HepG2 (cell line): ENCODE results near the gene HOXD4. TPM values are rescaled to one million over a fixed set of nuclear protein-coding genes. Genes with fewer than 3 reads are reported as not detected.
A peak's percentile ranks its signal among the peaks of the same experiment; 100 is the strongest.

Experiments
- ATAC-seq: fragments of 200-7000 bp; cut with Tn5 transposase; 3 replicates; pipeline ENCODE4 v1.9.1; 2020; ENCODE audit warnings: mild to moderate bottlenecking, moderate library complexity
- BruUV-seq: library from RNA; stranded (reverse); fragments of 400-500 nt; replicated peaks from 2 replicates; lab custom pipeline; 2021; lab: Mats Ljungman, UMichigan
- CTCF ChIA-PET: fragments of 300-600 bp; formaldehyde crosslinking; extraction: SDS; loops from one replicate; lab custom pipeline; 2021; ENCODE audit warnings: low total read pairs, inconsistent platforms, low intra/inter-chr PET ratio; lab: Yijun Ruan, JAX
- POLR2A ChIA-PET: fragments of 350-600 bp; sonication (Branson Sonifier 250); formaldehyde crosslinking; loops from one replicate; lab custom pipeline; 2020; ENCODE audit warnings: antibody characterized with exemption, inconsistent platforms; lab: Yijun Ruan, JAX
- DNase-seq: peaks from one replicate; pipeline ENCODE4 v3.0.0-alpha.2; 2015; ENCODE audit warnings: low spot score
- FAIRE-seq: peaks from 3 replicates; lab custom pipeline; 2011; peaks lifted over from hg19 to GRCh38; lab: Jason Lieb, UNC
- H2AFZ ChIP-seq: one replicate; pipeline ENCODE4 v1.6.1; 2011; ENCODE audit warnings: low read length, inconsistent platforms
- H3K27ac ChIP-seq: fragments of 300-600 bp; 3 replicates; pipeline ENCODE4 v1.8.0; 2011; ENCODE audit warnings: mixed run types, mild to moderate bottlenecking, mixed read lengths, low read length, inconsistent platforms; ENCODE audit not compliant: insufficient read depth; ENCODE audit errors: extremely low read length
- H3K27me3 ChIP-seq, 2 experiments: fragments of 200-600 bp in 1 of 2; 2 replicates in 1 of 2; 3 replicates in 1 of 2; pipeline versions ENCODE4 v1.6.0 to v1.8.0; 2011; ENCODE audit warnings: low read length in 2 of 2, mild to moderate bottlenecking in 2 of 2, moderate library complexity in 2 of 2, inconsistent platforms in 1 of 2; ENCODE audit not compliant: insufficient read depth in 2 of 2, control insufficient read depth in 1 of 2
- H3K36me3 ChIP-seq, 2 experiments: fragments of 200-600 bp in 1 of 2; replicated peaks in 1 of 2; 2 replicates in 1 of 2; 3 replicates in 1 of 2; pipeline versions ENCODE4 v1.5.1 to v1.8.0; 2011; ENCODE audit warnings: low read length in 2 of 2, inconsistent platforms in 1 of 2; ENCODE audit not compliant: insufficient read depth in 2 of 2, control insufficient read depth in 1 of 2
- H3K4me1 ChIP-seq: 2 replicates; pipeline ENCODE4 v1.5.1; 2012; ENCODE audit warnings: low read length, inconsistent platforms; ENCODE audit not compliant: insufficient read depth
- H3K4me2 ChIP-seq: 2 replicates; pipeline ENCODE4 v1.6.0; 2011; ENCODE audit warnings: low read depth, low read length, inconsistent platforms
- H3K4me3 ChIP-seq, 3 experiments: fragments of 200-600 bp in 1 of 3; sonication (generic), shearing (Covaris generic) in 1 of 3; replicated peaks in 1 of 3; 2 replicates each; pipeline ENCODE4 v1.5.1; 2011 to 2016; ENCODE audit warnings: low read length in 3 of 3, inconsistent platforms in 2 of 3, low read depth in 2 of 3, mild to moderate bottlenecking in 2 of 3, control low read depth in 1 of 3, mixed read lengths in 1 of 3; ENCODE audit not compliant: insufficient read depth in 1 of 3
- H3K79me2 ChIP-seq: one replicate; pipeline ENCODE4 v1.6.1; 2011; ENCODE audit warnings: low read length, inconsistent platforms; ENCODE audit not compliant: insufficient read depth
- H3K9ac ChIP-seq: 2 replicates; pipeline ENCODE4 v1.6.0; 2011; ENCODE audit warnings: mild to moderate bottlenecking, low read depth, low read length, inconsistent platforms; ENCODE audit not compliant: insufficient read depth
- H3K9me3 ChIP-seq: 2 replicates; pipeline ENCODE4 v1.5.1; 2012; ENCODE audit warnings: mild to moderate bottlenecking, low read length
- H4K20me1 ChIP-seq: 2 replicates; pipeline ENCODE4 v1.6.0; 2011; ENCODE audit warnings: inconsistent platforms, mild to moderate bottlenecking, low read length, moderate library complexity; ENCODE audit not compliant: insufficient read depth
- ADNP ChIP-seq: sonication (generic); formaldehyde crosslinking; IDR thresholded peaks from 2 replicates; pipeline ENCODE4 v1.4.0; 2020; ENCODE audit warnings: missing genetic modification reagents
- ATM ChIP-seq: fragments of 450-650 bp; IDR thresholded peaks from 2 replicates; pipeline ENCODE4 v1.7.1; 2017; ENCODE audit warnings: mild to moderate bottlenecking, borderline replicate concordance
- CBX2 ChIP-seq, 2 experiments: fragments of 200-600 bp in 1 of 2; sonication (generic); formaldehyde crosslinking in 1 of 2; IDR thresholded peaks; 2 replicates each; pipeline versions ENCODE4 v1.7.0 to v1.8.1; 2018 to 2022; ENCODE audit warnings: low read depth in 2 of 2, low read length in 1 of 2, mild to moderate bottlenecking in 1 of 2, missing genetic modification reagents in 1 of 2
- DPF2 ChIP-seq: sonication (generic); formaldehyde crosslinking; IDR thresholded peaks from 2 replicates; pipeline ENCODE4 v1.4.0; 2020; ENCODE audit warnings: mild to moderate bottlenecking, low read depth, missing genetic modification reagents, borderline replicate concordance
- EZH2 ChIP-seq: conservative IDR thresholded peaks from 2 replicates; pipeline ENCODE4 v1.6.1; 2012; ENCODE audit warnings: mild to moderate bottlenecking, low read depth, low read length, moderate library complexity
- MXD3 ChIP-seq: IDR thresholded peaks from 2 replicates; pipeline ENCODE4 v1.6.1; 2016; ENCODE audit warnings: mild to moderate bottlenecking, missing biosample characterization, missing genetic modification reagents
- MXD4 ChIP-seq: IDR thresholded peaks from 2 replicates; pipeline ENCODE4 v1.6.1; 2016; ENCODE audit warnings: mild to moderate bottlenecking, missing biosample characterization, missing genetic modification reagents
- NCOA2 ChIP-seq: sonication (generic); formaldehyde crosslinking; IDR thresholded peaks from 2 replicates; pipeline ENCODE4 v1.8.0; 2022; ENCODE audit warnings: inconsistent platforms
- POGK ChIP-seq: sonication (generic); formaldehyde crosslinking; conservative IDR thresholded peaks from 2 replicates; pipeline ENCODE4 v1.8.0; 2022; ENCODE audit warnings: mild to moderate bottlenecking, moderate library complexity, missing genetic modification reagents
- RBAK ChIP-seq: sonication (generic); formaldehyde crosslinking; IDR thresholded peaks from 2 replicates; pipeline ENCODE4 v1.5.1; 2020; ENCODE audit warnings: mild to moderate bottlenecking, missing genetic modification reagents
- RBFOX2 ChIP-seq: fragments of 200-400 bp; formaldehyde crosslinking; IDR thresholded peaks from 2 replicates; pipeline ENCODE4 v1.6.1; 2017; ENCODE audit warnings: low read depth, mild to moderate bottlenecking, low read length
- RNF2 ChIP-seq: fragments of 450-650 bp; conservative IDR thresholded peaks from 2 replicates; pipeline ENCODE4 v1.6.1; 2016; ENCODE audit warnings: low read depth
- SCMH1 ChIP-seq: sonication (generic); formaldehyde crosslinking; IDR thresholded peaks from 2 replicates; pipeline ENCODE4 v1.9.0; 2021; ENCODE audit warnings: missing genetic modification reagents, mild to moderate bottlenecking, borderline replicate concordance
- ZMYM4 ChIP-seq: sonication (generic); formaldehyde crosslinking; IDR thresholded peaks from 2 replicates; pipeline ENCODE4 v1.8.1; 2023; ENCODE audit warnings: mild to moderate bottlenecking, missing genetic modification reagents
- ZNF430 ChIP-seq: sonication (generic); formaldehyde crosslinking; IDR thresholded peaks from 2 replicates; pipeline ENCODE4 v1.9.0; 2021; ENCODE audit warnings: mild to moderate bottlenecking, missing genetic modification reagents
- ZNF570 ChIP-seq: sonication (generic); formaldehyde crosslinking; IDR thresholded peaks from 2 replicates; pipeline ENCODE4 v1.4.0; 2020; ENCODE audit warnings: mild to moderate bottlenecking, missing genetic modification reagents, borderline replicate concordance
- ZNF616 ChIP-seq: sonication (generic); formaldehyde crosslinking; IDR thresholded peaks from 2 replicates; pipeline ENCODE4 v1.5.0; 2020; ENCODE audit warnings: low read depth, mild to moderate bottlenecking, missing genetic modification reagents
- ZNF674 ChIP-seq: sonication (generic); formaldehyde crosslinking; IDR thresholded peaks from 2 replicates; pipeline ENCODE4 v1.5.0; 2020; ENCODE audit warnings: low read depth, mild to moderate bottlenecking, missing genetic modification reagents
- ZNF709 ChIP-seq: sonication (generic); formaldehyde crosslinking; IDR thresholded peaks from 2 replicates; pipeline ENCODE4 v1.5.0; 2020; ENCODE audit warnings: mild to moderate bottlenecking, missing genetic modification reagents
- WGBS: methylation state at CpG from one replicate; pipeline ENCODE4 v1.1.6; 2017; ENCODE audit warnings: low lambda C conversion rate; 5-methylcytosine and 5-hydroxymethylcytosine counted together
- in situ Hi-C: cut with HindIII; loops from 2 replicates; pipeline ENCODE4 v1.10.0; 2017; ENCODE audit warnings: low pct_unique_long_range_greater_than_20kb; ENCODE audit not compliant: extremely low pct_ligation_motif_present
- intact Hi-C: fragments of 100-400 bp; cut with micrococcal nuclease; formaldehyde crosslinking; loops from one replicate; pipeline ENCODE4 v1.10.0; 2022; ENCODE audit not compliant: unreplicated experiment
- polyA plus RNA-seq, 8 experiments: library from polyadenylated mRNA; depleted of rRNA in 3 of 8; stranded (reverse) in 7 of 8; unstranded in 1 of 8; fragments of >200 nt; fragmentation: Illumina TruSeq in 4 of 8; extraction: Trizol in 4 of 8; gene quantifications; 2 replicates each; pipeline versions ENCODE4 v1.2.1 to v1.2.3, GENCODE V29; 2011 to 2016; ENCODE audit warnings: low read depth in 4 of 8, missing spikeins in 1 of 8, mixed read lengths in 1 of 8; ENCODE audit not compliant: insufficient read depth in 1 of 8
- total RNA-seq, 5 experiments: library from RNA; depleted of rRNA; stranded (reverse); fragments of >200 nt; fragmentation: Illumina TruSeq; extraction: Trizol; gene quantifications; 2 replicates each; pipeline ENCODE4 v1.2.3, GENCODE V29; 2016; ENCODE audit warnings: low read depth in 1 of 5

HOXD4 gene
- total and polyA plus RNA-seq, 2 of the 13 experiments (the other 11 are each of a cell fraction or from before 2014, with no cell fraction given), result not detected

- in situ Hi-C loops (no loop called here), intact Hi-C loops (no loop called here)
- H3K36me3 ChIP-seq, result no peaks in the 10 kb centered on the region
- no peak overlapping the region for H3K27ac ChIP-seq
- no peaks in the 10 kb centered on the region for H3K9me3 ChIP-seq
- FAIRE-seq (no peak), ATAC-seq (no peak), DNase-seq (no peak)
- no TSS peak for BruUV-seq
- no peaks in the 10 kb centered on the region for H4K20me1 ChIP-seq
- ChIA-PET CTCF (no interaction called here), POLR2A (no interaction called here)
- H3K79me2 ChIP-seq, result no peaks in the 10 kb centered on the region
- no peaks in the 10 kb centered on the region for H3K4me1 ChIP-seq
- no peak for TF ChIP-seq POGK (CRISPR knock-in tag)
- TF ChIP-seq SCMH1 (CRISPR knock-in tag), result 0 out of 2 replicates have a peak, but pooled peaks have one; percentile 40
- TF ChIP-seq CBX2 (IDR thresholded peaks at IDR 0.05; ENCODE audit: low read depth, low read length), result peak; percentile 91
- TF ChIP-seq CBX2 (CRISPR knock-in tag; IDR thresholded peaks at IDR 0.05; ENCODE audit: low read depth), result peak; percentile 59
- peak; percentile 77 for TF ChIP-seq EZH2
- TF ChIP-seq MXD4 (CRISPR knock-in tag), result no peak
- TF ChIP-seq ATM, result no peak
- peak; percentile 51; the same call in 1 of the 2 replicates for TF ChIP-seq RNF2
- no peak for TF ChIP-seq ZNF674
- no peak for TF ChIP-seq ZNF570 (CRISPR knock-in tag)
- TF ChIP-seq RBAK (CRISPR knock-in tag), result no peak
- TF ChIP-seq ZMYM4, result no peak
- TF ChIP-seq RBFOX2, result no peak
- no peak for TF ChIP-seq MXD3
- TF ChIP-seq ZNF709 (CRISPR knock-in tag), result no peak
- TF ChIP-seq NCOA2 (CRISPR knock-in tag), result no peak
- TF ChIP-seq ADNP (CRISPR knock-in tag), result no peak
- TF ChIP-seq DPF2 (CRISPR knock-in tag), result no peak
- TF ChIP-seq ZNF616 (CRISPR knock-in tag), result no peak
- TF ChIP-seq ZNF430, result no peak
- H3K27me3 ChIP-seq, result peaks cover 12 to 87% of the 10 kb centered on the region in 2 experiments
- 30% methylated on average over 33 of the region's 33 CpGs for WGBS
- no peak overlapping the region for H3K9ac ChIP-seq
- no peak overlapping the region for H2AFZ ChIP-seq
- H3K4me3 ChIP-seq, result peak overlapping the region in 1 of 3 experiments; percentile 8; a peak in 1 of 6 replicates
- peak overlapping the region; percentile 51 for H3K4me2 ChIP-seq
Measured at GRCh38 chr2:176132205-176133171, 18.9 kb upstream of the HOXD4 start.
